Right hindlimb (tissue), 1 donor: ENCODE data around the gene MINDY4.
A peak's percentile ranks its signal among the peaks of the same experiment; 100 is the strongest.

Experiments used
- DNase-seq: peaks from one replicate; pipeline ENCODE4 v3.0.0-alpha.2; 2018

MINDY4 gene

DNA sequence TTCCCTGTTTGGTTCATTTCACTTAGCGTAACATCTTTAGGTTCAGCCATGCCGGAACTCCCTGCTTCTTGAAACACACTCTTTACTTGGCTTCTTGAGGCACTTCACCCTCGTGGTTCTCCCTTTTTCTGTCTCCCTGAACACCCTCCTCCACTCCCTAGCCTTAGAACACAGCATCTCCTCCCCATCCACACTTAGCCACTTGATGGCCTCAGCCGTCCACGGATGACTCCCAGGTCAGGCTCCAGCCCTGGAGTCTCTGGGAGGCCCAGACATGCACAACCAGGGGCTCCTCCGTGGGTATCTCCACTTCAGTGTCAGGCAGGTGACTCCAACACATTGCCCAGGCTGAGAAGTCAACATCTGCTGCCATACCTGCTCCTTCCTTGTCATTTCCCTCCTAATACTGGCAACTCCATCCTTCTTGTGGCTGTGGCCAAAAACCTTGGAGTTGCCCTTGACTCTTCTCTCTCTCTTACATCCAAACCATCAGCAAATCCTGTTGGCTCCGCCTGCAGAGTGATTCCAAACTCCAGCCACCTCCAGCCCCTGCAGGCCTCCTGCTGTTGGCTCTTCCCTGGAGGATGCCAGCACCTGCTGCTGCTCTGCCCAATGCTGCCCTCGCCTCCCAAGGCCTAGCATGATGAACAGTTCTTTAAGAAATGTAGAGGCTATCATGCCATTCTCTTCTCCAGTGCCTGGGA lies 27.7 kb upstream of the MINDY4 start:
- peak; percentile 64 for DNase-seq

DNA sequence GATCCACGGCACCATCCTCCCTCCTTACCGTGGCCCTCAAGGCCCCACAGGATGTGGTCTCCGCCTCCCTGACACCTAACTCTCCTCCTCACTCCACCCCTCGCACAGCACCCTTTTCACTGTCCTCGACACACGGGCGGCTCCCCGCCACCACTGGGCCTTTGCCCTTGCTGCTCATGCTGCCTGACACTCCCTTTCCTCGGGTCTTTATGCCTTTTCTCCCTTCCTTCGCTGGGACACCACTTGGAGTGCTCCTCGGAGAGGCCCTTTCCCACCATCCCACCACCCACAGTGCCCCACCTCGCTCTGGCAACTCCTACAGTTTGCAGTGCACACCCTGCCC lies 27.2 kb upstream of the MINDY4 start:
- DNase-seq = no peak

DNA sequence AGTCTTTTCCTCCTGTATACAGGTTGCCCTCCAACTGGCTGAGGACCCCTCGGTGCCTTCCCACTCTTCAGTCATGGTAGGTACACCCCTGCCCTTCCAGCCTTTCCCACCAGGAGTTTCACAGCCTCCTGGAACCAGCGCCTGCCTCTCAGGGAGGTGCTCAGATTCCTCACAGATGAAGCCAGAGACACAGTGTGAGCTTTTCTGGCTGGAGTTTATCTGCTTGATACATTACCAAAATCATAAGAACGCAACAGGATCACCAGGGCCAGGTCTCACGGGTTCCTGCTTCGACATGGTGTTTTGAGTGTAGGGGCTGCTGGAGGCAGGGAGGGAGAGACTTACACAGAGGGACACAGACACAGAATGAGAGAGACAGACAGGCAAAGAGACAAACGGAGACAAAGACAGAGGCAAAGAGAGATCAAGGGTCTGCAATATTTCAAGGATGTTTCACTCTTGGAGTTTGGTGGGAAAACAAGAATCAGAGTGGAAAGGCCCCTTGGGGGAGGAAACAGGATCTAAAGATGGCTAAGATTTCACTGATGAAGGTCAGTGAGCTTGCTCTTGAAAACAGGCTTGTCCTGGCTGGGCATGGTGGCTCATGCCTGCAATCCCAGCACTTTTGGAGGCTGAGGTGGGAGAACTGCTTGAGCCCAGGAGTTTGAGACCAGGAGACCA lies 25.8 kb upstream of the MINDY4 start:
- no peak for DNase-seq

DNA sequence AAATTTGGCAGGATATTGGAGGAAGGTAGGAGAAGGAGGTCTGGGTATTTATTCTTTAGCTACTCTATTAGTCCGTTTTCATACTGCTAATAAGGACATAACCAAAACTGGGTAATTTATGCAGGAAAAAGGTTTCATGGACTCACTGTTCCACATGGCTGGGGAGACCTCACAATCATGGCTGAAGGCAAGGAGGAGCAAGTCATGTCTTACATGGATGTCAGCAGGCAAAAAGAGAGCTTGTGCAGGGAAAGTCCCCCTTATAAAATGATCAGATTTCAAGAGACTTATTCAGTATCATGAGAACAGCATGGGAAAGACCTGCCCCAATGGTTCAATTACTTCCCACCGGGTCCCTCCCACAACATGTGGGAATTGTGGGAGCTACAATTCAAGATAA lies 21.2 kb upstream of the MINDY4 start:
- DNase-seq = no peak

DNA sequence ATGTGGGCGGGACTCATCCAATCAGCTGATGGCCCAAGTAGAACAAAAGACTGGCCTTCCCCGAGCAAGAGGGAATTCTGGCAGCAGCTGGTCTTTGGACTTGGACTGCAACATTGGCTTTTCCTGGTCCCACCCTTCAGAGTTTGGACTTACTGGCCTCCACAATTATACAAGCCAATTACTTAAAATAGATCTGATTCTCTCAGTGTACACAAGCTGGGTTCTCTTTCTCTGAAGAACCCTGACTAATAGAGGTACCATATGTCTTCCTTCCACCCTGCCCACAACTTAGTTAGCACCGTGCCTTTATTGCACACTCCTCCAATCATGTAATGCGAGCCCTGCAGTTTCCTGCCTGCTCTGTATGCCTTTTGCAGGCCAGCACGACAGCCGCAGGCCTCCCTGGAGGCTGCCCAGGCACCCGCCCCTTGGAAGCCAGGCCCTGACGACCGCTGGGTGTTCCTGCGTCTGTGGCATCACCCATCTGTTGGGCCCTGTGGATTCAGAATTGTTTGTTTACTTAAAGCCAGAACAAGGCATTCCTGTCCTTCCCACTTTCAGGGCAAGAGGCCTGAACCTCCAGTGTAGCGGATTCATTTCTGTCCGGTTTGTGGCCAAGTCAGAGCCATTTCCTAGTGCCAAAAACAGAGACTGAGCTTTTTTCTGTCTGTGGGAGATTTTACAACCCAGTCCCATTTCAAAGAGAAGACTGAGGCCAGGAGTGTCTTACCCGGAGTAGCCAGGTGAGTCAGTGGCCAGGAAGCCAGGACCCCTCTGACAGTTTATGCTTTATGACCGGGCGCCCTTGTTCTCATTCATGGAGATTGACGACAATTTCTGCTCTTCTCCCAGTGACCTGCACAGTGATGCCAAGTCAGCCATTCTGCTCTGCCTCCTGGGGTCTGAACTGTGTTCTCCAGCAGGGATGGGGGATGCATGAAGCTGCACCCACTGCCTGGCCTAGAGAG lies 20.2 kb upstream of the MINDY4 start:
- peak; percentile 91 for DNase-seq

DNA sequence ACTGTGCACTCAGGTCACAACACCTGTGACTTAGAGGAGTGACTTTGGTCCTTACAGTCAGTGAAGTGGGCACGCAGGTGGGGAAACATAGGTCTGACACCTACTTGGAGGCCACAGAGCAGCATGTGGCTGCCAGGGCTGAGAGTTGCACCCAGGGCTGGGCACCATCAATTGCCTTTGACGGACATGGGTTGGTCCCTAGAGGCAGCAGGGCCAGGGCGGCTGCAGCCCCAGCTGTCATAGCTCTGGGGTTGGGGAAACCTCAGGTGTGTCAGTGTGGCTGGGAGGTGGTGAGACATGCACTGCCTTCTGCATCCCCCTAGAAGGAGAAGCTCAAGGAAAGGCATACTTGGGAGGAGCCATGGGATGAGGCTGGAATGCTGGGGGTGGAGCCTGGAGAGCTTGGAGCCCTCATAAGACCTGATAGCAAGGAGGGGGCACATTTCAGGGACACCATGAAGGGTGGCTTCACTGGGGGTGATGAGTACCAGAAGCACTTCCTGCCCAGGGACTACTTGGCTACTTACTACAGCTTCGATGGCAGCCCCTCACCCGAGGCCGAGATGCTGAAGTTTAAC lies 19.4 kb upstream of the MINDY4 start, which contains the start of gene INMT:
Gene INMT, plus strand, starts transcription at position 440 of the 578 bp plus-strand sequence. Its CDS starts 16 bp downstream, at position 456.
- peak; percentile 51 for DNase-seq

DNA sequence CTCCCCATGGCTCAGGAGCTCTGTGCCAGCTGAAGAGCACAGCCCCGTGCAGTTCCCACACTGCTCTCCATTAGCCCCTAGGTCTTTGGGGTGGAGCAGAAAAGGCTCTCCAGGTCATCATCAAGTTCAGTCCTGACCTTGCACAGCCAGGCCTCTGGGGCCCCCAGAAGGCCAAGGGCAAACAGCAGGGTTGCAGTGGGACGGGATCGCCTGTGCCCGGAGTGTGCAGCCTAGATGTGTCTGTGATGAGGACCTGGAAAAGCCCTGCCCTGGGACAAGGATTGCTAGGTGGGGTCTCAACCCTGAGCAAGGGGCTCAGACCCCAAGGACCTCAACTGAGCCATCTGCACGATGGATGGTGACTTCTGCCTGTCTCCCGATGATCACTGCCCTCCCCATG lies 18.7 kb upstream of the MINDY4 start:
- no peak for DNase-seq

DNA sequence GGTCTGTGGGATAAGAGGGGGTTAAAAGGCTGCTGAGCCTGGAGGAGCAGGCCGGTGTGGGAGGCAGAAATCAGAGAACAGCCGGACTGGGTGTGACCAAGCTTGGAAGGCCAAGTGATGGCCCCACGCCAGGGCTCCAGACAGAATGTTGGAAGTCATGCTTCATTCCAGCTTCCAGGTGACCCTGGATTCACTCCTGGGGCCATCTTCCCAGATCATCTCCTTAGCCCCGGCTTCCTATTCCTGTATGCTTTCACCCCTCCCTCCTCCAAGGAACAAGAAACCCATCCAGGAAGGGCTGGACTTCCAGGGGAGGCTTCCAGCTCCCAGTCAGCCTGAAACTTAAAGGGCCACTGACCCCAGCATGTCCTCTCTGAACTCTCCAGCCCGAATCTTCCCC lies 18.2 kb upstream of the MINDY4 start:
- peak; percentile 96 for DNase-seq

DNA sequence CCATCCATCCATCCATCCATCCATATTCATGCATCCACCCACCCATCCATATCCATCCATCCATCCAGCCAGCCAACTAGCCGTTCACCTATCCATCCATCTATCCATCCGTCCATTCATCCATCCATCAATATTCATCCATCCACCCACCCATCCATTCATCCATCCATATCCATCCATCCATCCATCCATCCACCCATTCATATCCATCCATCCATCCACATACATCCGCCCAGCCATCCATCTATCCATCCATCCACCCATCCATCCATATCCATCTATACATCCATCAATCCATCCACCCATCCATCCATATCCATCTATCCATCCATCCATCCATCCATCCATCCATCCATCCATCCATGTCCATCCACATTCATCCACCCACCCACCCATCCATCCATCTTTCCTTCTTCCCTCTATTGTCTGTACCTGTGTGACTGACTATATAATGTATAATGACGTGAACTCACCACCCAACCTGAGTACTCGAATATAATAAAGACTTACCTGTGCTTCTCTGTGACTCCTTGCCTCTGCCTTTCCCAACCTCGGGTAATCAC lies 16.8 kb upstream of the MINDY4 start:
- no peak for DNase-seq

DNA sequence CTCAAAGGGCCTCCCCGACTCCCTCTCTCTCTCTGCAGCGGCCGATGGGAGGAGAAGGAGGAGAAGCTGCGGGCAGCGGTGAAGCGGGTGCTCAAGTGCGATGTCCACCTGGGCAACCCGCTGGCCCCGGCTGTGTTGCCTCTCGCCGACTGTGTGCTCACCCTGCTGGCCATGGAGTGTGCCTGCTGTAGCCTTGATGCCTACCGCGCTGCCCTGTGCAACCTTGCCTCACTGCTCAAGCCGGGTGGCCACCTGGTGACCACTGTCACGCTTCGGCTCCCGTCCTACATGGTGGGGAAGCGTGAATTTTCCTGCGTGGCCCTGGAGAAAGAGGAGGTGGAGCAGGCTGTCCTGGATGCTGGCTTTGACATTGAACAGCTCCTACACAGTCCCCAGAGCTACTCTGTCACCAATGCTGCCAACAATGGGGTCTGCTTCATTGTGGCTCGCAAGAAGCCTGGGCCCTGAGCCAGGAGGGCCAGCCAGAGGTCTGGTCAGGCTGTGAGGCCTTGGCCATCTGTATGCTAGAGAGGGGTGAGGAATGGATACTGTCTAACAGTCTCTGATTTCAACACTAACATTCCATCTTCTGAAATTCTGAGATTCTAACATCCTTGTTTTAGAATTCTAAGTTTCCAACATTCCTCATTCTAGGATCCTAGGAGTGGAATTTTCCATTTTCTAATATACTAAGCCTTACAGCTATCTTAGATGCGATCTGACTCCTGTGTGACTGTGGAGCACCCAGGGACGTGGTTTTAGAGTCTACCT lies 15.6 kb upstream of the MINDY4 start:
- peak; percentile 78 for DNase-seq

DNA sequence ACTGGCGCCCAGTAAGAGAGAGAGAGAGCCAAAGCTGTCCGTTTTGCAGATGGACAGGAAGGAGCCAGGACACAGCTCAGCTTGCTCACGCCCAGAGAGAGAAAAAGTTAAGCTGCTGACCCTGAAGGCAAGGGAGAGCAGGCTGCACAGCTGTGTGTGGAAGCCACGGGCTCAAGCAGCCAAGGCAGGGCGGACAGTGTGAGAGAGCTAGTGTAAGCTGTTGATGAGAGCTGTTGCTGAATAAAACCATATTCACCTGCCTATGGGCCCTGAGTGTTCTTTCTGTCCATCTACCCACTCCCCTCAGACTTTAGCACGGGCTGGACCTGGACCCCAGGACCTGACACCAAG lies 13.9 kb upstream of the MINDY4 start:
- DNase-seq = peak; percentile 43

DNA sequence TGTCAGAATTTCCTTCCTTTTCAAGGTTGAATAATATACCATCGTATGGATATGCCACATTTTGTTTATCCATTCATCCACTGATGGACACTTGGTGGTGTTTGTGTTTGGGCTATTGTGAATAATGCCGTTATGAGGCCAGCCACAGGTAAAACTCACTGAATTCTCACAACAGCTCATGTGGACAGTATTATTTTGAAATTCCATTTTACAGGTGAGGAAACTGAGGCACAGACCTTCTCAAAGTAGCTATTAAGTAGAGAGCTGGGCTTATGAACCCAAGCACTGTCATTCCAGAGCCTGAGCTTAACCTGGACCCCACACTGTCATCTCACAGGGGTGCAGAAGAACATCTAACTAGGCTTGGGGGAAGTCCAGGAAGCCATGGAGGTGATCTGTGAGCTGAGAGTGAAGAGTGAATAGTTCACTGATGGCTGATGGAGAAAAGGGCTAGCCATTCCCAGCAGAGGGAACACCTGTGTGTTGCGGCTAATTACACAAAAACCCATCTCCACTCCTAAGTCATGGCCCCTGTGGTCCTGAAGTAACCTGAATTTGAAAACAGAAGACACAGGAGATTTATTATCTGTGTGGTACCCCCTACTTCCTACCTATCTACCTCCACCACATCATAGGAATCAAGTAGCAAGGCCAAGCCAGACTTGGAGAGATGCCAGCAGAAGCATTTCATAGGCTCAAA lies 10.6 kb upstream of the MINDY4 start:
- DNase-seq = no peak

DNA sequence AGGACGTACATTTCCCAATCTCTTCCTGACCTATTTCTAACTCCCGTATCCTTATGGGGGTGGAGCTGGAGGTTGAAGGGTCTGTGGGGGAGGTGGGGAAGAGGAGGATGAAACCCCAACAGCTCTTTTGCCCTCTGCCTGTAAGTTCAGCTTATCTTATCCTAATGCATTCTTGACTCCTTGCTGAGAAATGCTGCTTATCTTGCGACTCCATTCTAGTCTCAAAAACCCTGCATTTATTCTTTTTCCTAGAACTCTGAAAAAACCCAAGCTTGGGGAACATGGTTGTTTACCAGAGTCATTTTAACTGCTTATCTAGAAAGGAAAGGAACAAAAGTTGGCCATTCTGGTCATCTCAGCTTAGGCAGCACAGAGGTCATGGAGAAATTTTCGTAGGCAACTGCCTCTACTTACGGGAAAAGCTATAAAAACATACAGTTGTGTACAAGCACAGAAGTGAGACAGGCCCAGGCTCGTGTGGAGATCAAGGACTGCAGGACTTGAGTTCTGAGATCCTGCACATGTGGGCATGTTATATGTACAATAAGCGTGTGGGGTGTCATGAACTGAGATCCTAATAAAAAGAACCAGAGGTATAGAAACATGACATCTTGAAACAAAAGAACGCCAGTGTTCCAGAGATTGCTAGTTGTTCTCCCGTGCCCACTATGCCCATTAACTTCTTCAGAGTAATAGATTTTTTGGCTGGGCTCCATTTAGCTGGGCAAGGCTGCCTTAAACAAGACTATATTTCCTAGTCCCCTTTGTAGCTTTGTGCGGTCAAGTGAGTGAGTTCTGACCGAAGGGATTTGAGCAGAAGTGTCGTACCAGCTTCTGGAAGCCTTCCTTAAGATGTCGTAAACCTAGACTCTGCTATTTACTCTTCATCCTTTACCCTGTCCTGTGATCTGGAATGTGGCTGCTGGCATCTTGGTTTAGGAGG lies 9.7 kb upstream of the MINDY4 start:
- DNase-seq = no peak

DNA sequence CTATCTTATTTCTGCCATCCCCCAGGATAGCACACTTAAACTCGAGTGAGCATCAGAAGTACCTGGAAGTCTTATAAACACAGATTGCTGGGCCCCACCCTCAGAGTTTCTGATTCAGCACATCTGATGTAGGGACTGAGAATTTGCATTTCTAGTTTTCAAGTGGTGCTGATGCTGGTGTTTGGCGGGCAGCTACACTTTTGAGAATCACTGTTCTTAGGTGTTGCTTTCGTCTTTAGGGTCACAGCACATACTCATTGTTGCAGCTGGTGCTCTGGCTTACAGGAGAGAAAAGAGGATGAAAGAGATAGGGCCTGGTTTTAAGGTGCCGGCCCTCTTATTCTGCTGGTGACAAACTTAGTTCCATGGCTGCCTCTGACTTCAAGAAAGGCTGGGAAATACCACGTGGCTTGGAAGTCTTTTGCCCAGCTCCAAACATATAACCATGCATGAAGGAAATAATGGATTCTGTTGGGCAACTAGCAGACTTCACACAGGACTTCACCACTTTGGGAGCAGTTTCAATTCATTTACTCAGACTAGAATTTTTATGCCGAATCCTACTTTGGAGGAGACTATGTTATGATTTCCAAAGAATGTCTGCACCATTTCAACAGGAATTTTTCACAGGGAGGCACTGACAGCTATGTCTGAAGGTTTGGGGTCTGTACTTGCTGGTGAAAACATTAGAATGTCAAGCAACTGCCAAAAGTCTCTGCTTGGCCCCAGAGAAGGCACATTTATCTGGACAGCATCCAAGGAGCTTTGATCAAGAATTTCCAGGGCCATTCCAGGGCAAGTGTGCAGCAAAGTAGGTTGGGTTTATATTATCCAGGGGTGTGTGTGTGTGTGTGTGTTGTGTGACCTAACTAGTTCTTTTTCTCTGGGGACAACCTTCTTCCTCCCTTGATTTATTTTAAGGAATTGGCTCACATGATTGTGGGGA lies 6.9 kb upstream of the MINDY4 start:
- DNase-seq = peak; percentile 82

DNA sequence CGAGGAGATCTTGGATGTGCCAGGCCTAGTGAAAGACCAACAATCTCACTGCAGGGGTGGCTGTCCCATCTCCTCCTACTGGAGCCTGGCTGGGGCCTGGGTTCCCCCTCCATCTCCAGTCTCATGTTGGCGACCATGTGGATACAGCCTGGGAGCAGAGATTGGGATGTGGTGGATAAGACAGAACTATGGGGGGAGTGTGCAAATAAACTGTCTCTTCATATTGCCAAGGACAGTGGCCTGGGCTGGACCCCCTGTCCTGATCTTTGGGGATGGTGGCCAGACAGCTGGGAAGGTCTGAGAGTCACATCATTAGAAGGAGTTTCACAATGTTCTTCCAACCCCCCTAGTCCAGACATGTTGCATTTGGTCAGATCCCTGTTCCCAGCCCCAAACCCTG lies 5.8 kb upstream of the MINDY4 start:
- no peak for DNase-seq

DNA sequence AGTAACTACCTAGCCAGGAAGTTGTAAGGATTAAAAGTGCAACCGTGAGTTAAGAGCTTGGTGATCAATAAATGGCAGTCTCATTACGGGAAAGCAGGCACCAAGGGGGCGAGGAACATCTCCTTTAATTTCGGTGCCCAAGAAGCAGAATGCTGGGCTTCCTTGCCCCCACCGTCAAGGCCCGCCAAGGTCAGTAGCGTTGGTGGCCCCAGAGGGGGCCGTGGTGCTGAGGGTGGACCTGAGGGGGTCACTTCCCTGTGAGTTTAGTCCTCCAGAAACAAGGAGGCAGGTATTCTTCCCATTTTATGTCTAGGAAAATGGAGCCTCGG lies 408 bp upstream of the MINDY4 start:
- no peak for DNase-seq

DNA sequence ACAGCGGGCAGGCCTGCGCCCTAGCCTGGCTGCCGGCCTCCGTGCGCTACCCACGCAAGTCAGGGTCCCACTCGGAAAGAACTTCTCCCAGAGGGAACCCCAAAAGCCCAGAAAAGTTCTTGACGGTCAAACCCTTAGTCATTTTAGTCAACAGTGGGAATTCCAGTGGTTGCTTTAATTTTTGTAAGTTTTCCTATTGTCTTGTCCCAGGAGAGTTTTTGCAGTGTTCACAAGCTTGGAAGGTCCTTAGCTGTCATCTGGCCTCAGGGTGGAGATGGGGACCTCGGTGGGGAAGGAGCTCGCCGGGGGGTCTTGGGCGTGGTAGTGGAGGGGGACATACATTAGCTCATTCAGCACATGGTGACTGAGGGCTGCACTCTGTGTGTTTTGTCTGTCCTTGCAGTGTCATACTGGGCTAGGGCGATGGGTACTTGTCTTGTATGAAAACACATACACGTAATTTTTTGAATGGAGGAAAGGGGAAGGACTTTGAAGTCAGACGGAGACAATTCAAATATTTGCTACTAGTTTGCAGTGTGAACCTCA lies 736 bp downstream of the MINDY4 start:
- DNase-seq = peak; percentile 49

DNA sequence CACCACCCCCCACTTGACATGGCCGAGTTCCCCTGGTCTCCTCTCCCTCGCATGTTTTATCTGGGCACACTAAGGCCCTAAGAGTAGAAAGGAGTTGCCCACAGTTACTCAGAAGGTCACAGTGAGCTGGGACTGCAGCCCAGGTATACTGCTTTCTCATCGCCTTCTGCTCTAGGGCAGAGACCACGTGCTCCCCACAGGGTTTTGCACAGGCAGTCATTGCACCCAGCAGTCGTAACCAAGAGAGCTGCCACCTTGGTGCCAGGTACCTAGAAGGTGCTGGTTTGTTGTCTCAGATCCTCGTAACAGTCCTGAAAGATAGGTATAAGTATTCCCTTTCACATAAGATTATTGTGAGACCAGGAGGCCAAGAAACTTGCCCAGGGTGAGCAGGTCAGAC lies 1.8 kb downstream of the MINDY4 start:
- no peak for DNase-seq

DNA sequence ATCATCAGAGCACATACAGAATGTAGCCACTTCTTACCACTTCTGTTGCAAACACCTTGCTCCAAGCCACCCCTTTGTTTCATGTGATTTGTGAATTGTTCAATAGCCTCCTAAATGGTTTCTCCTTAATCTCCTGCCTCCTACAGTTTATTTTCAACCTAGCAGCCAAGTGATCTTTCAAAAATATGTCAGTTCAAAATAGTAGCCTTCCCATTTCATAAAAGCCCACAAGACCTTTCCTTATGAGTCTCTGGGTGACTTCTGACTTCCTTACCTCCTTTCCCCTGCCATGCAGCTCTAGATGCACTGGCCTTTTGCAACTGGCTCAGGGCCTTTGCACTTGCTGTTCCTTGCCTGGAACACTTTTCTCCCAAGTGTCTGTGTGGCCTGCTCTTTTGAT lies 4.8 kb downstream of the MINDY4 start:
- DNase-seq = no peak
